ENCODE data around the gene ESF1. TPM values are rescaled to one million over a fixed set of nuclear protein-coding genes. Genes with fewer than 3 reads are reported as not detected.
A peak's percentile ranks its signal among the peaks of the same experiment; 100 is the strongest.

Gene ESF1
- total and polyA plus RNA-seq, 7 donors = 7.2 to 20.5 (median 14.0) TPM

GRCh38 chr20:13672690-13673089 lies 112.0 kb downstream of the ESF1 start:
- H3K27me3 ChIP-seq = no peaks in the 10 kb centered on the region
- no peak for DNase-seq
- no peak overlapping the region for H3K27ac ChIP-seq
- no peaks in the 10 kb centered on the region for H3K9me3 ChIP-seq
- intact Hi-C loops (cut with DNase I) = no loop called here
- WGBS, 2 donors = 83 to 89% methylated on average over 3 of the region's 3 CpGs
- no peak overlapping the region for H3K4me3 ChIP-seq
- H3K36me3 ChIP-seq = no peaks in the 10 kb centered on the region
- no peak for TF ChIP-seq EP300 (IDR thresholded peaks at IDR 0.05)
- no peak for TF ChIP-seq POLR2A (IDR thresholded peaks at IDR 0.05)
- TF ChIP-seq CTCF (IDR thresholded peaks at IDR 0.05) = no peak
- no peak for TF ChIP-seq POLR2AphosphoS5 (IDR thresholded peaks at IDR 0.05)
- H3K4me1 ChIP-seq = peaks cover 0 to 5% (median 2%) of the 10 kb centered on the region in 4 donors

DNA sequence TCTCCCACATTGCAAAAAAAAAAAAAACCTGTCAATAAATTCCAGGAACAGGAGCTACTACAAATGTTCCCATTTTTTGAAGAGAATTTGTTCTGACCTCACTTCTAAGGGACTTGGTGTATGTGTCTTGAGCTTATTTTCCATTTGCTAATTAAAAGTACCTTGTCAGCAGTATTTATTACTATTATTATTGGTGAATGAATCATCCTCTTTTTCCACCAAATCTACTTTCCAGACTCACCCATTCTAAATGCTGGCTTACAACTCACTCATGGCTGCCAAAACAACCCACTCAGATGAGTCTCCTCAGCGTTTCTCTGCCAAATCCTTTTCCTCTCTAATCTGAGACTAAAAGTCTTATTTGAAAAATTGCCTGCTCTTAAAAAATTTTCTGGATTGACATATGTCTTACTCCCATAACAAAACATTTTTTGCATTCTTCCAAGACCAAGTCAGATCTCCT lies 112.8 kb downstream of the ESF1 start:
- intact Hi-C loops (cut with DNase I) = no loop called here
- 59 to 60% methylated on average over 1 of the region's 1 CpG for WGBS, 2 donors
- H3K36me3 ChIP-seq = no peaks in the 10 kb centered on the region

DNA sequence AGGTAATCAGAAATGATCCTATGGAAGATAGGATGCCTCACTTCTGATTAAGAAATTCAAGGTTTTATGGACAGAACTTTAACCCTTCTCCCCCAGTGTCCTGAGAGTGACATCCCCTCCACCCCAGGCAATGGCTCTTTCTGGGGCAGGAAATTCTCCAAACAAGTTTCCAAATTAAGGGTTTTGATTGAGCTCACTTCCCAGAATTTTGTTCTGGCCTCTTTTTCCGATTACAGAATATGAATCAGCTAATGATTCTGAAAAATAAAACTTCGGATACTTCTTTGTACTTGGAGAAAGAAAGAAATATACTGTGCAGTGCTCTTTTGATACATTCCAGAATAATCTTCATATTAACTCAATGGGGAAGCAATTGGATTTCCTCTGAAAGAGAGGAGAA lies 113.2 kb downstream of the ESF1 start:
- no peaks in the 10 kb centered on the region for H3K9me3 ChIP-seq
- peak overlapping the region in 2 of 4 donors; percentile 15 to 29 for H3K27ac ChIP-seq
- intact Hi-C loops (cut with DNase I) = no loop called here
- WGBS, 2 donors = 75 to 85% methylated on average over 2 of the region's 2 CpGs
- no peak for DNase-seq
- peaks cover 0 to 5% (median 2%) of the 10 kb centered on the region in 4 donors for H3K4me1 ChIP-seq
- no peak overlapping the region for H3K4me3 ChIP-seq
- no peaks in the 10 kb centered on the region for H3K36me3 ChIP-seq
- no peak for TF ChIP-seq EP300 (IDR thresholded peaks at IDR 0.05)
- TF ChIP-seq POLR2AphosphoS5 (IDR thresholded peaks at IDR 0.05) = no peak
- no peak for TF ChIP-seq CTCF (IDR thresholded peaks at IDR 0.05)
- TF ChIP-seq POLR2A (IDR thresholded peaks at IDR 0.05) = no peak
- no peaks in the 10 kb centered on the region for H3K27me3 ChIP-seq

More for the DNA sequence above, 112.8 kb downstream of the ESF1 start:
- no peak for DNase-seq
- Histone ChIP-seq H3K4me1 (peaks cover 0 to 5% (median 2%) of the 10 kb centered on the region in 4 donors), H3K4me3 (no peak overlapping the region), H3K9me3 (no peaks in the 10 kb centered on the region), H3K27ac (peak overlapping the region in 2 of 4 donors; percentile 15 to 29), H3K27me3 (no peaks in the 10 kb centered on the region)
- no peak for TF ChIP-seq EP300 (IDR thresholded peaks at IDR 0.05)
- TF ChIP-seq CTCF (IDR thresholded peaks at IDR 0.05) = no peak
- TF ChIP-seq POLR2AphosphoS5 (IDR thresholded peaks at IDR 0.05) = no peak
- no peak for TF ChIP-seq POLR2A (IDR thresholded peaks at IDR 0.05)

DNA sequence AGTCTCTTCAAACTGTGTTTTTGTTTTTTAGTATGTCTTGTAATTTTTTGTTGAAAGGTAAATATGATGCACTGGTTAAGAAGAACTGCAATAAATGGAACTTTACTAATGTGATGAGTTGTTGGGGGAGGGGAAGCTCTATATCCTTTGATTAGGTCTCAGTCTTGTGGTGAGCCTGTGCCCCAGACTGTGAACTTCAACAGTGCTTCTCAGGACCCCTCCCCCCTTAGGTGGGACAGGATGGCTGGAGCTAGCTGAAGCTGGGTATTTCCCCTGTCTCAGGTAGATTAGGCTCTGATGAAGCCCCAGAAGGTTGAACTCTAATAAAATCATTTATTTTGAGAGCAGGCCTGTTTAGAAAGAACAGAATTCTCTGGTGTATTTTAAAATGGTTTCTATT lies 114.6 kb downstream of the ESF1 start:
- H3K4me3 ChIP-seq = no peak overlapping the region
- DNase-seq = no peak
- no peaks in the 10 kb centered on the region for H3K36me3 ChIP-seq
- intact Hi-C loops (cut with DNase I) = no loop called here
- H3K27ac ChIP-seq = no peak overlapping the region
- no peaks in the 10 kb centered on the region for H3K9me3 ChIP-seq
- H3K27me3 ChIP-seq = no peaks in the 10 kb centered on the region
- no peak for TF ChIP-seq EP300 (IDR thresholded peaks at IDR 0.05)
- no peak for TF ChIP-seq POLR2A (IDR thresholded peaks at IDR 0.05)
- no peak for TF ChIP-seq POLR2AphosphoS5 (IDR thresholded peaks at IDR 0.05)
- TF ChIP-seq CTCF (IDR thresholded peaks at IDR 0.05) = no peak
- H3K4me1 ChIP-seq = peaks cover 0 to 5% (median 2%) of the 10 kb centered on the region in 4 donors

Measured in sigmoid colon (tissue), 7 donors.